GM06990 (cell line): Measurements from ENCODE around the gene MAP3K4.

ENCODE experiments used
- DNase-seq: peaks from one replicate; pipeline ENCODE4 v3.0.0-alpha.2; 2011; ENCODE audit not compliant: insufficient read length; ENCODE audit errors: extremely low read depth
- H3K27me3 ChIP-seq: replicated peaks from 2 replicates; pipeline ENCODE4 v1.6.0; 2011; ENCODE audit warnings: low read length; ENCODE audit not compliant: control insufficient read depth, insufficient read depth
- H3K36me3 ChIP-seq: 2 replicates; pipeline ENCODE4 v1.5.1; 2011; ENCODE audit warnings: low read length; ENCODE audit not compliant: control insufficient read depth, insufficient read depth
- H3K4me3 ChIP-seq: replicated peaks from 2 replicates; pipeline ENCODE4 v1.5.1; 2011; ENCODE audit warnings: low read depth, mild to moderate bottlenecking, control low read depth, low read length
- CTCF ChIP-seq: IDR thresholded peaks from 2 replicates; pipeline ENCODE4 v1.5.1; 2011; ENCODE audit warnings: low read length, control low read depth, mild to moderate bottlenecking, inconsistent platforms; ENCODE audit not compliant: insufficient read depth, poor library complexity, severe bottlenecking

The MAP3K4 gene

DNA sequence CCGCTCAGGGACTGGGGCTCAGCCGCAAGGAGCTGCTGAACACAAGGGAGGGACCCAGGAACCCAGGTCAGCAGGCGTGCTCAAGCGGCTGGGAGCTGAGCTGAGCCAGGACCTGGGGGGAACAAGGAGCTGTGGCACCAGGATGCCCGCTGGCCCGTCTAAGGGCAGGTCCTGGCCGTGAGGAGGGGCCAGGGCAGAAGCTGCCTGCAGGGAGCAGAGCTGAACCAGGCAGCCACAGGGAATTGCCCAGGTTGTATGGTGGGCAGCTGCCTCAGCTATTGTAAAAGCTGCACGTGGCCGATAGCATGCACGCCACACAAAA lies 148.9 kb downstream of the MAP3K4 start:
- no peaks in the 10 kb centered on the region for H3K27me3 ChIP-seq
- TF ChIP-seq CTCF = no peak
- no peaks in the 10 kb centered on the region; the same call in 1 of the 2 replicates for H3K36me3 ChIP-seq
- H3K4me3 ChIP-seq = no peak overlapping the region
- DNase-seq = no peak

DNA sequence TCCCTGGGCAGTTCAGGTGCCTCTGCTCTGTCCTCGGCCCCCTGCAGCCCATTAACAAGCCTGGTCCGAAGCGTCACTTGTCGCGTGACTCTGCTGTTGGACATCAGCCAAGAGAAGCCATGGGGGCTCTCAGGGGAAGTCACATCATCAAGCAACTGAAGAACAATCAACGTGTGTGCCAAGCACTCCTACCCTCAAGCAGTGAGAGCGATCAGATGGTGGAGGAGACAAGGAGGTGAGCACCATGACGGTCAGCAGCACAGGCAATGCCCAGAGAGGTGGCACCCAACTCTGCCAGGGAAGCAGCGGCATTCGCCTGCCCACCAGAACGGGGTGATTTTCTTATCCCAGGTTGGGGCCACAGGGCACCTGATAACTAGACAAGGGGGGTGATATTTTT lies 149.6 kb downstream of the MAP3K4 start:
- TF ChIP-seq CTCF = no peak
- no peak for DNase-seq
- H3K27me3 ChIP-seq = no peaks in the 10 kb centered on the region
- no peaks in the 10 kb centered on the region; the same call in 1 of the 2 replicates for H3K36me3 ChIP-seq
- no peak overlapping the region for H3K4me3 ChIP-seq

DNA sequence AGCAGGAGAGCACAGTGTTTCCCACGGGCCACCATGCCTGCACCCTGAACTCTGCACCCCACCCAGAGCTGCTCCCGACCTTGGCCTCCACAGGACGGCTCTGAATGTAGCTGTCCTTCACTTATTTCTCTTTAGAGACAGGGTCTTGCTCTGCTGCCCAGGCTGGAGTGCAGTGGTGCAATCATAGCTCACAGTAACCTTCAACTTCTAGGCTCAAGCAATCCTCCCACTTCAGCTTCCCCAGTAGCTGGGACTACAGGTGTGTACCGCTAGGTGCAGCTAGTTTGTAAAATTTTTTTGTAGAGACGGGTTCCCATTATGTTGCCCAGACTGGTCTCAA lies 151.4 kb downstream of the MAP3K4 start:
- no peak for TF ChIP-seq CTCF
- Histone ChIP-seq H3K36me3 (no peaks in the 10 kb centered on the region), H3K27me3 (no peaks in the 10 kb centered on the region), H3K4me3 (no peak overlapping the region)
- no peak for DNase-seq

- no peak overlapping the region for H3K4me3 ChIP-seq
- no peak for DNase-seq
- H3K36me3 ChIP-seq = no peaks in the 10 kb centered on the region
- no peak for TF ChIP-seq CTCF
- H3K27me3 ChIP-seq = no peaks in the 10 kb centered on the region
These were observed 152.3 kb downstream of the MAP3K4 start for GRCh38 chr6:161143663-161144430.

DNA sequence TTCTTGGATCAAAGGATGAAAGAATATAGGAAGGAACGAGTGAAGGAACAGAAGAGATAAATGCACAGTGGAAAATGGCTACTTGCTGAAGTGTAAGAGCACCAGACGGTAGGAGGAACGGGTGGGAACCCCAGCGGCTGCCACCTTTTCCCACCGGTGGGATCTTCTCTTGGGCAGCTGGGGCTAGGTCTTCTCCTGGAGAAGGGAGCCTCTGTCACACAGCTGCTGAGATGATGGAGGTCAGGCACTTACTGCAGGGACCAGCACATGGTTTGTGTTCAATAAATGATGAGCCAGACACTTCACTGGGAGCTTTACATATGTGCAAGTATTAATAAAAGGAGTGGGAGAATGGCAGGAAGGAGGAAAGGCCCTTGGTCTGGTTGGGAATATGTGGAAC lies 158.6 kb downstream of the MAP3K4 start:
- no peak for TF ChIP-seq CTCF
- no peak for DNase-seq
- Histone ChIP-seq H3K27me3 (no peaks in the 10 kb centered on the region), H3K4me3 (no peak overlapping the region), H3K36me3 (no peaks in the 10 kb centered on the region)

DNA sequence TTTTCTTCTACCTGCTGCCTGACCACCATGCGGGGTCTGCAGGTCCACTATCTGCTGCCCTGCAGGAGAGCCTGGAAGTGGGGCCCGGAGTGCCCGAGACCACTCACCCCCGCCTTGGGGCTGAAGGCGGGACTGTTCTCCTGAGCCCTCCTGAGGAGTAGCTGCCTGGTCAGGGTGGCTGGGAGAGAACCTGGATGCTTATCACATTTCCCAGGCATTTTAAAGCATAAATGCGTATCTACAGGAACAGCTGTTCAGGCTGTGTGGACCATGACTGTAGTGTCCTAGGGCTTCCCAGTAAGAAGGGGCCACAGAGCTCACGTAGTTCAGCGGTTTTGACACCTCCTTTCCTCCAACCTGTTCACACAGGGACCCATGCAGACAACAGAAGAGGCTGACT lies 159.0 kb downstream of the MAP3K4 start:
- no peaks in the 10 kb centered on the region for H3K36me3 ChIP-seq
- TF ChIP-seq CTCF = no peak

More for the DNA sequence above, 159.0 kb downstream of the MAP3K4 start:
- DNase-seq = no peak
- Histone ChIP-seq H3K4me3 (no peak overlapping the region), H3K27me3 (no peaks in the 10 kb centered on the region)
